PC-3 (cell line): Measurements from ENCODE around the gene METTL21A.

ENCODE experiments used
- EZH2 ChIP-seq: fragments of 300-600 bp; sonication (generic); IDR thresholded peaks from one replicate; pipeline ENCODE4 v1.6.1; 2017; ENCODE audit warnings: antibody characterized with exemption, mild to moderate bottlenecking, low read length; ENCODE audit not compliant: unreplicated experiment
- EZH2phosphoT487 ChIP-seq: fragments of 300-600 bp; sonication (generic); IDR thresholded peaks from 2 replicates; pipeline ENCODE4 v1.6.1; 2018; ENCODE audit warnings: mild to moderate bottlenecking, antibody characterized with exemption, low read length, borderline replicate concordance
- TF ChIP-seq, protein P1 (sequence below): fragments of 300-600 bp; sonication (generic); conservative IDR thresholded peaks from 2 replicates; pipeline ENCODE4 v1.5.1; 2017; ENCODE audit warnings: antibody characterized with exemption, low read depth, mild to moderate bottlenecking, low read length

DNA sequence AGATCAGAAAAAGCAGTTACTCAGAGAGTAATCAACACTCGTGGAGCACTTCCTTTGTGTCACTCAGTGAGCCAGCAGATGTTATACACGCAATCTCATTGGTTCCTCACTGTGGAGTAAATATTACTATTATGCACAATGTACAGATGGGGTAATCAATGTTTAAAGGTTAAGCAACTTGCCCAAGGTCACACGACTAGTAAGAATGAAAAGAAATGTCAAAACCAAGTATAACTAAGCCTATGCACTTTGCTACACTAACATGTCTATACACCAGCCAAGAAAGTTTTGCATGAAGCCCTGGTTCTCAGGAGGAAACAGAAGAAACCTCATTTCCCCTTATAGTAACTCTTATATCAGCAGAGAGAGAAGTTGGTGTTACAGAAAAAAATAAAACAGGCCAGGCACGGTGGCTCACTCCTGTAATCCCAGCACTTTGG is 5.4 kb downstream of the METTL21A start:
- TF ChIP-seq, protein P1, sequence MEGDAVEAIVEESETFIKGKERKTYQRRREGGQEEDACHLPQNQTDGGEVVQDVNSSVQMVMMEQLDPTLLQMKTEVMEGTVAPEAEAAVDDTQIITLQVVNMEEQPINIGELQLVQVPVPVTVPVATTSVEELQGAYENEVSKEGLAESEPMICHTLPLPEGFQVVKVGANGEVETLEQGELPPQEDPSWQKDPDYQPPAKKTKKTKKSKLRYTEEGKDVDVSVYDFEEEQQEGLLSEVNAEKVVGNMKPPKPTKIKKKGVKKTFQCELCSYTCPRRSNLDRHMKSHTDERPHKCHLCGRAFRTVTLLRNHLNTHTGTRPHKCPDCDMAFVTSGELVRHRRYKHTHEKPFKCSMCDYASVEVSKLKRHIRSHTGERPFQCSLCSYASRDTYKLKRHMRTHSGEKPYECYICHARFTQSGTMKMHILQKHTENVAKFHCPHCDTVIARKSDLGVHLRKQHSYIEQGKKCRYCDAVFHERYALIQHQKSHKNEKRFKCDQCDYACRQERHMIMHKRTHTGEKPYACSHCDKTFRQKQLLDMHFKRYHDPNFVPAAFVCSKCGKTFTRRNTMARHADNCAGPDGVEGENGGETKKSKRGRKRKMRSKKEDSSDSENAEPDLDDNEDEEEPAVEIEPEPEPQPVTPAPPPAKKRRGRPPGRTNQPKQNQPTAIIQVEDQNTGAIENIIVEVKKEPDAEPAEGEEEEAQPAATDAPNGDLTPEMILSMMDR: no peak
- TF ChIP-seq EZH2: no peak
- TF ChIP-seq EZH2phosphoT487: no peak
